Hippocampal formation (tissue), 2 donors: ENCODE results near the gene NPM3.

Experiments used
- DNase-seq, 2 donors: peaks; one replicate each; lab custom pipeline; 2025; lab: John Stamatoyannopoulos, UW

NPM3 gene

DNA sequence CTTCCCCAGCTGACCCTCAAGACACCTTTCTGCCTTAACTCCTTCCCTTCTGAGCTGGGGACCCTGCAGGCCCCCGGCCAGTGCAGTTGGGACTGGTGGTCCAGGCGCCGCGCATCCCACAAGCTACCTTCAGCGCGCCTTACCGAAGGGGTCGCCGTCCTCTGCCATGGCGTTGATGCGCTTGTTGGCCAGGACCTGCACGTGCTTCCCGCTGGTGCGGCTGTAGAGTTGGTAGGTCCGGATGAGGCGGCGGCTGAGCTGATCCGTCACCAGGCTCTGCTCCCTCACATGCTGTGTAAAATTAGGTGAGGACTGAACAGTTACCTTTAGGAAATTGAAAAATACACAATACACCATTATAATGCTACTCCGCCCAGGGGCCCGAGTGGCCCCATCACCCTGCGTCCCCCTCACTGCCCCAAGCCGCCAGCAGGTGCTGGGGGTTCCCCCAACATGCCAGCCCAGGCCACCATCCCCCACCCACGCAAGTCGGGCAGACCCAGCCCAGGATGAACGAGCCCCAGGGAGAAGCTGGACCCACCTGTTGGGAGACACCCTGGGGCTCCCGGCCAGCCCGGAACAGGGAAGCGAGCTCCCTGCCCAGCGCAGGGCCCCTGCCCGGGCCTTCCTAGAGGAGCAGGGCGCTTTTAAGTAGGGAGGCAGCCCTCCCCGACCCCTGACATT is 8.5 kb downstream of the NPM3 start:
- no peak for DNase-seq

DNA sequence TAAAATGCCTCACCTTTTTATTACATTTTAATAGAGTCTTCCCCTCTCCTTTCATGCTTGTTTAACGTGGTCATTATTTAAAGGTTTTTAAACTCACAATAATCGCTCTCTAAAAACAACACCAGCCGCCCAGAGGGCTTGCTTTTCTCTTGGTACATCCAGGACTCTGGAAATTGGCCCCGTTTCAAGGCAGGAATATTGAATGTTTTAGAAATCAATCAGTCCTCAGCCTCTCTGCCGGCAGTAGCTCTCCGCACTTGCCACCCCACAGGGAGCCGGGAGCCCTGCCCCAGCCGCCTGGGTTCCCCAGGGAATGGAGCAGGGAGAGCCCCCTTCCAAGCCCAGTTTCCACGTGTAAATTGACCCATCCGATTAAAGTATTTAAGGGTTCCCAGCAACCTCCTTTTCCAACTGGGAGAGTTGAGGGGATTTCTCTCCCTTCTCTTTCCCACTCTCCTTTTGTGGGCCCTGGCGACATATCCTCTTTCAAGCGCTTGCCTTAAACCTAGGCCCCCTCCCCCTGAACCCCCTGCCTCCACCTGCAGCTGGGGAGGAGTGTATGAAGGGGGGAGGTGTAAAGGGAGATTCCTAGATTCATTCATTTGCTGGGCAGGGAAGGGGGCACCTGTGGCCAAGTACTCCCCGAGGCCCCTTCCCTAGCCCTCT is 9.2 kb downstream of the NPM3 start:
- DNase-seq, result no peak

DNA sequence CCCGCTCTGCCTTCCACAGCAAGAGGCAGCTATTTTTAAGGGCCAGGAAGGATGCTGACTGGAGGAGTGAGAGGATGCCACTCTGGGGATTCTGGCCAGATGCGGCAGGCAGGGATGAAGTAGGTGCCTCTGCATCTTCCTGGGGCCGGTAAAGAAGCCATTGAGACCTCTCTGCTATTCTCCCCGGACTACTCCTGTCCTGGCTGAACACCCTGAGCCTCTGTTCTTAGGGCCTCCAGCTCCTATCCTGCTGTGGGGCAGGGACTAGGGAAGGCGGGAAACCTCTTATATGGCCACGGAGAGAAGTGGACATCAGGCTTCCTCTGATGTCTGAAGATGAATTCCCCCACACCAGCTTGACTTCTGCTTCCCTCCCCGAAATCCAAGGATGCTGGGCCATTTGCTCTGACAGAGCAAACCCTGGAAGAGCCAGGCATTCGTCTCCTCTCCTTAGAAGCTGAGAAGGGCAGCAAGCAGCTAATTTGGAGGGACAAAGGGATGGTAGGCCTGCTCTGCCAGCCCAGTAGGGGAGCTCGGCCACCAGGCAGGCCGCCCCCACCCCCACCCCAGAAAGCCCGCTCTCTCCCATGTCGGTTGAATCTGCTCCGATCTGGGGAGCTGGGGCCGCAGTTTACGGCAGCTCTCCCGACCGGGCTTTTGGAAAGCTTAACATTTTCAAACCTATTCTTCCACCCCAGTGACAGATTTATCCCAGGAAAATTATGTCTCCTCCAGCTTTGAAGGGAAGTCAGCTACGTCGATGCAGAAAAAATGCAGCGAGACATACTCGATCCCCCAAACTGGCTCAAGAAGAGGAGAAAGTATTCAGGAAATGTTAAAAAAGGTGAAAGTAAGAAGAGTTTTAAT is 10.1 kb downstream of the NPM3 start:
- DNase-seq, result no peak

DNA sequence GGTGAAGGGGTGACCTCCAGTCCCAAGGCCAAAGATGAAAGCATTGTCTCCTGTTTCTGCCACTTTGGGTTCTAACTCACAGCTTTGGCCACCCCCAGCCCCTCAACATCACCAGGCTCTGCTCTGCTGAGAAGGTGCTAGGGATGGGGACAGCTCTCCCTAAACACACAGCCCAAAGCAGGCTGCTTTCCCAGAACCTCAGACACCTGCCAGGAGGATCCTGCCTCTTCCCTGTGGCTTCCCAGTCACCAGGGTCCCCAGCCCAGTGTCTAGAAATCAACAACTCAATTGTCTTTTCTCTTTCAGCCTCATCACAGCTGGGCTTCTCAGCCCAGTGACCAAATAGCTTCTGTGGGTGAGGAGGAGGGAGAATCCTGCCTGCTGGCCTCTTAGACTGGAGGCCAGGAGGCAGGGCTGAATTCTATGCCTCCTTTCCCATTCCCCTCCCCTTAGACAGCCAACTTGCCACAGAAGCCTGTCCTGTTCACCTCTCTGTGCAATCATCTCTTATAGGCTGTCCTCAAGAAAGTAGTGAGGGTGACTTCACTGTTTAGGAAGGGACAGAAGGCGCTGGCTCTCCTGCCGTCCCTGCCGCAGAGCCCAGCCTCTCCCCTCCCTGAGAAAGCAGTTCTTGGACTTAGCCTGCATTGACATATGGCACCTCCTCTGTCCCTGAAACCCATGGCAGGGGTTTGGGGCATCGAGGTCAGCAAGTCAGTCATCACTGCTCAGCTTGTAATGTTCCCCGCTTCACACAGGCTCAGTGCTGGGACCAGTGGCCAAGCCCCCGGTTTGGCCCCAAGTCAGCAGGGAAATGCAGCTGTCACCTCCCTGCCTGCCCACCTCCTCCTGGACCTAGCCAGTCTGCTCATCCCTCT is 11.0 kb downstream of the NPM3 start:
- DNase-seq, result no peak

DNA sequence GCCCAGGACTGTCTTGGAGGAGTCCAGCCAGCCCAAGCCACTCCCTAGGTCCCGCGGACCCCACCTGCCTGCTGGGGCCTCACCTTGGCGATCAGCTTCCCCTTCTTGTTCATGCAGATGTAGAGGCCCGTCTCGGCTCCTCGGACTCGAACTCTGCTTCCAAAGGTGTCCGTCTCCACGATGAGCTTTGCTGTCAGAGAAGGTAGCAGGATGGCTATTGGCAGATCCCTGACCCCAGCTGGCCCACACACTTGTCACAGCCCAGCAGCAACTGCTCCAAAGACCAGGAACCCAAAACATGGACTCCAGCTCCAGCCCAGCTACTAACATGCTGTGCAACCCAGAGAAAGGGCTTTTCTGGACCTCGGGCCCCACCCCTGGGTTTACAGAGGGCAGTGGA is 11.9 kb downstream of the NPM3 start:
- DNase-seq, result no peak

DNA sequence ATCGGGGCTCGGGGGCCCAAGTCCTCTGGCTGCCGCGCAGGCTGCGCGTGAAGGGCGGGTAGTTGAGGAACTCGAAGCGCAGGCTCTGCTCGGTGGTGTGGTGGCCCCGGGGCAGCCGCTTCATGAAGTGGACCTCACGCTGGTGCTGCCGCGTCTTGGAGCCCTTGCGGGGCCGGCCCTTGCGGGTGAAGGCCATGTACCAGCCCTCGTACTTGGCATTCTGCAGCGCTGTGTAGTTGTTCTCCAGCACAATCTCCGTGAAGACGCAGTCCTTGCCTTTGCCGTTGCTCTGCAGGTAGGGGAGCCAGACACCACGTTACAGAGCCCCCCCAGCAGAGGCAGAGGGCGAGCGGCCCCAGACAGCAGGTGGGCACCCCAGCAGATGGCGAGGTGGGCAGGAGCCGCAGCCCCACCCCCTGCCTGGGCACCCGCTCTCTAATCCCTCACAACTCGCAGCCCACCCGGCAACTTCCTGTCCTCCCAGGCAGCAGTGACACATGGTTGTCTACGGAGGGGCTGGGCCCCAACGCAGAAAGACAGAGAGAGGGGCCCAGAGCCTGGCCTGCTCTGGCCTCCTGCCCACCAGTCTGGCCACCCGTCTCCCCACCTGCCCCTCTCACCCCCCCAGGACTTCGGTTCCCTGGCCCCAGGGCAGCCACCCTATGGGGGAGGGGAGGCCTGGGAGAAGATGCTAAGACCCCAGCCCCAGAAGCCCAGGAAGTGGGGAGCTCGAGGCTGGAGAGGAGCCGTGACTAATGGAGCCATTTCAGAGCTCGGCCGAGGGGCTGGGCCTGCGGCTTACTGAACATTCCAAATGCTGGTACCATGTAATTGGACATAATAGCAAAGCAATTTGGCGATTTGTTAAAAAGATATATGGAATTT is 12.7 kb downstream of the NPM3 start:
- no peak for DNase-seq

DNA sequence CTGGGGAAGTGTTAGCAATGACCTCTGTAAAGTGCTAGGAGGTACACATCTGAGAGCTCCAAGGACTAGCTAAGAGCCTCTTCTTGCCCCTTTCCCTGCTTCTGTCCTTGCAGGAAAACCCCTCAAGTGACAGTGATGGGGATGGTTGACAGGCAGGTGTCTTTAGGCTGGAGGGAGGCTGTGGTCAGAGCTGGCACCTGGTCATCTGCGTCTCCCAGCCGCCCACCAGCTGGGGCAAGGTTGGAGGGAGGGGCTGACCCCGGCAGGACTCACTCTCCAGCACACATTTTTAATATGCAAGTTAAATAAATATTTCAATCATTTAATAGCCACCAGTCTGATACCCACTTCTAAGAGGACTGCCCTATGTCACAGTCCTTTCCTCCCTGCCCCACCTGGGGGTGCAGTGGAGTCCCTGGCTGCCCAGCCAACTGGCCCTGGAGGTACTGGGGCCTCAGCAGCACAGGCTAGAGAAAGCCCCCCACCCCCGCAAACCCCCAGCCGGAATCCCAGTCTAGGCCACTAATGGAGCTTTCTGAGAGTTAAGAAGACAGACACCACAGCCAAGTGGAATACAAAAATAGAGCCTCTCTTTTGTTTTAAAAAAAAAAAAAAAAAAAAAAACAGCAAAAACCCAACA is 13.6 kb downstream of the NPM3 start:
- no peak for DNase-seq

DNA sequence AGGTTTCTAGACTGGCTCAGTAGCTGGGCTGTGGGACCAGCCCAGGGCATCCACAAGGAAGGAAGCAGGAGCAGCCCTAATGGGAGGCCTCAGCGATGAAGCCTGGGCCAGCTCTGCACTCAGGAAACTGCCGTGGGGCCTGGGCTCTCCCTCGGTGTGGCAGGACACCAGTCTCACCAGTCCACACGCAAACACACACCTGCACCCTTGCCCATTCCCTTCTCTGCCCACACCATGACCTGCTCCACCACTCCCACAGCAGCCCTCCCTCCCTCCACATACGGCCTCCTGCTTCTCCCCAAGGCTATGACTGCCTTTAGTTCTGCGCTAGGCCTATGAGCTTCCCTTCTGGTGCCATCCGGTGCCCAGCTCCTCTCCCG is 14.5 kb downstream of the NPM3 start:
- DNase-seq, result no peak

DNA sequence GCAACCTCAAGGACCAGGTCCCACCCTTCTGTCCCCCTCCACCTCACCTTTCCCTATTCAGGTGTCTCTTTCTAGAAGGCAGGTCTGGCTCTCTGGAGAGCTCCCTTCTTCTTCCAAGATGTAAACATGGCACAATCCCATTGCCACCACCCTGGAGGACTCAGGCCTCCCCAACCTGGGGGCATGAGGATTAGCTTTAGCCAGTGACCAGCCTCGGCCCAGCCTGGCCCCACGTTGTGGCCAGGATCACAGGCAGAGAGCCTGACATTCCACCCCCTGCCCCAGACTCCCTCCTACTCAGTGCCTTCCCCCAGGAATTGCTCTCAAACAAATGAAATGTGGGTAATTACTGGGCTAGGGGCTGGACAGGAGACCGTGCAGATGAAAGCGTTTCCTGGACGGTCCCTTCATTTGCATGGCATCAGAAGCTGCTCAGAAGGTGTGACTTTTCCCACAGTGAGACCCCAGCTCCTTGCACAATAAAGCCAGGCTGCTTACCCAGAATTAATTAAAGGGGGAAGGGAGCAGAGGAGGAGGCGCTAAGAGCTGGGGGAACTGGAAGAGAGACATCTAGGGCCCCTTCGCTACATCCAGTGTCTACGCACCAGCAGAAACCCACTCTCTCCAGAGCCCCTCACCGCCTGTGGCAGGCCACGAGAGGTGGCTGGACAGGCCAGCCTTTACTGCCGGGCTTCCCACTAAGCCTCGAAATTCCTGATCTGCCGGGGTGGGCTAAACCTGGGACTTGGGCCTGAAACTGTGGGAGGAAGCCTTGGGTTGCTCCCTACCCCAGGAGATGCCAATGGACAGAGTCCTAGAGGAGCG is 15.1 kb downstream of the NPM3 start:
- no peak for DNase-seq

DNA sequence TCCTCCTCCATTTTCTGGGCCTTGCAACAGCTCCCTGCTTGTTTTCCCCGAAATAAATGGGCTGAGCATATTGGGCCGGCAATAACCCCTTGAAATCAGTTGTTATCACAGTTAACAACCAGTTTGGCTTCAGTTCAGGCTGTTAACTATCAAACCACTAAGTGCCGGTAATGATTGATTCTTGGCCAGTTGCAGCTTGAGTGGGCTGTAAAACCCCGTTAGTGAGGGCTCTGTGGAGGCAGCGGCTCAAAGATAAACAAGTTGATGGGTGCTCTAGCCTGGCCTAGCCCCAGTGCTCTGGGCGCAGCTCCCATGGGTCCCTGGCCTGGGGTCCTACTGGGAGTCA is 15.7 kb downstream of the NPM3 start:
- no peak for DNase-seq

DNA sequence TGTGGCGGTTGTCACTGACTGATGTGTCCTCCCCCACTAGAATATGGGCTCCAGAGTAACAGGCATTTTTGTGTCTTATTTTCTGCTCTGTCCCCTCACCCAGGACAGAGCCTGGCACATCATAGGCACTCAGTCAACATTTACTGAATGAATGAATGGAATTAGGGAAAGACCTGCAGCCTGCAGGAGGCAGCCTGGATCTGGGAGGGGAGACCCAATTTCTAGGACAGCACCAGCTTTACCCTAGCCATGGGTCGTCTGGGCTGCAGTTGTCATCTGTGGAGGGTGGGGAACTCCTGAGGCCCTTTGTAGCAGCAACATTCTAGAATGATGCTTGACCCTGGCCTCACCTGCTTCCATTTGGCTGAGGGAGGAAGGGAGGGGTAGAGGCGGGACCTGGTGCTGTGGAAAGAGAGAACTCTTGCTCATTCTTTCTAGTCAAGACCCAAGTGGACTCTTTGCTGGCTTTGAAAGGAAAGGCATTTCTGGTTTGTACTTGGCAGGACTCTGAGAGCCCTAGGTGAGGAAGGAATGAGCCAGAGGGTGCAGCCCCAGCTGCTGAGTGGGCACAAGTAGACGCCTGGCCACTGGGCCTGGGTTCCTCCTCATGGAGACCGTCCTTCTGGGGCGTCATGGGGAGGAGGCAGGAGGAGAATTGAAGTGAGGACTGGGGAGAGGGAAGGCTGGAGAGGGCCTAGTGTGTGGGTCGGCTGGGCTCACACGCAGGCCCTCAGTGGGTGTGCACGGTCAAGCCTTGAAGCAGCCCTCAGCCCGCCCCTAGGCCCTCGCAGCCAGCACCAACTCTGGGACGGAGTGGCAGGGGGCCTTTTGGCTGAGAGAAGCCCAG is 16.3 kb downstream of the NPM3 start:
- no peak for DNase-seq

DNA sequence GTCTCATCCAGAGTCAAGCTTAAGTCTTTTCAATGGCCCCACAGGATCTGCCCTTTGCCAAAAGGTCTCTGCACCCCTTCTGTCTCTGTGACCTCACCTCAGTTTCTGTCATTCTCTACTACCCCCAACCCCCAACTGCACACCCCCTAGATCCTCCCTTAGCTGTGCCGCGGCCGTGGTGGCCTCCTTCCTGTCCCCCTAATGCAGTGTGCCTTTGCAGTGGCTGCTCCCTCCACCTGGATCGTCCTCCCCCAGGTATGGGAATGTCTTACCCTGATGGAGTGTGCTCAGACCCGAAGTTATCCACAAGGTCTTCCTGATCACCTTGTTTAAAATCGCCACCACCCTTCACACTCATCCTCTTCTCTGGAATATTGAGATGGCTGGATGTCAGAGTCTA is 16.9 kb downstream of the NPM3 start:
- no peak for DNase-seq

DNA sequence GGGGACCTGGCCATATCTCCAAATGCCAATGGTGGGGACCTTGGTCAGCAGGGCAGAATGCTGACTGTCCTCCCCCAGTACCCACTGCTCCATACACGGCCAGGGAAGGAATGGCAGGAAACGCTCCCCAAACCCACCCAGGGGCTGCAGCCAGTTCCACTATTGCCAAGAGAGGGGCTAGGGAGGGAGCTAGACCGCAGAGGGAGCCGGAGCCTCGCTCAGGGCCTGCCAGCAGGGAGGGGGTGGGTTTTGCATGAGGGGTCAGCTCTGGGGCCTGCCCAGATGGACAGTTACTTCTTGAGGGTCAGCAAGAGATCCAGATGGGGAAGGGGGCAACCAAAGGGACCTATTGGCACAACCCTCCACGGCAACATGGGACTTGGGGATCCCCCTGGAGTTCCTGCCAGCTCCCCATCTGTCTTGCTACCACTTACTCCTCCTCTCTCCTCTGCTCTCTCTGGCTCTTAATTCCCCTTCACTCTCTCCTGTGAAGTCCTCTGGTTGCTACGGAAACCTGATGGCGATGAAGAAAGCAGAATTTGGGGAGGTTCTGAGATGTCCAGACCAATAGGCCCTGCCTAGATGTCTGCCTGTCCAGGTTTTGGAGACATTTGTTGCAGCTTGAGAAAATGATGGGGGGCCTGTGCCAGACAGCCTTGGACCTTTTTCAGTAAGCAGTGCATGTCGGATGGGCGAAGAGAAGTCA is 20.0 kb downstream of the NPM3 start:
- DNase-seq, result no peak

DNA sequence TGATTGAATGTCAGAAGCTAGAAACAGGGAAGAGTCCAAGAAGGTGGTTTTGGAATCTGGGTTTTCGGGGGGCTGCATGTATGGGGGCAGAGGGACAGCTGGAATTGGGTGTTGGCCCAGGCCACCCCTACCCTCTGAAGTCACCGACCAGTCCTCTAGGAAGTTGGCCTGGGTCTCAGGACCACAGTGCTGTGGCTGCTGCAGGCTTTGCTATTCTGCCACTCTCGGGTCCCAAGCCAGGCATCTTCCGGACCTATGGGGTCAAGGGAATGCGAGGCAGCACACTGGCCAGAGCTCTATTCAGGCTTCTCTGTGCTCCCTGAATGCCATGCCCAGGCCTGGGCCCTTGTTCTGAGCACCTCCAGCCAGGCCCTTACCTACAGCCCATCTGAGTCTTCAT is 20.5 kb downstream of the NPM3 start:
- DNase-seq, result no peak

DNA sequence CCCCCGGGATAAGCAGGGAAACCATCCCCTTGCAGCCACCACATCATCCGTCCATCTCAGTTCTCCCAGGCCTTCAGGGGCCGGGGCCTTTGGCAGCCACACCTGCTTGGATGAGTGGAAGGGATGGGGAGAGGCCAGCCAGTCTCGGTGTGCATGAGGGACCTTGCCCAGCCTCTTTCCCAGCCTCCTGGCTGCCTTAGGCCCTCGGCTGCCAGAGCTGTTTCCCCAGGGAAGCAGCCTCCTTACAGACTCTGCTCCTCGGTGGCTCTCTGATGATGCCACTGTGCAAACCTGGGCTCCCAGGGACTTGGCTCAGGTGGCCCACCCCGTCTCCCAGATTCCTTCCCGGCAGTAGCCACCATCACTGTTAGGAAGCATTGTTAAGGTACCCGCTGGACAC is 22.0 kb downstream of the NPM3 start:
- DNase-seq, result no peak

DNA sequence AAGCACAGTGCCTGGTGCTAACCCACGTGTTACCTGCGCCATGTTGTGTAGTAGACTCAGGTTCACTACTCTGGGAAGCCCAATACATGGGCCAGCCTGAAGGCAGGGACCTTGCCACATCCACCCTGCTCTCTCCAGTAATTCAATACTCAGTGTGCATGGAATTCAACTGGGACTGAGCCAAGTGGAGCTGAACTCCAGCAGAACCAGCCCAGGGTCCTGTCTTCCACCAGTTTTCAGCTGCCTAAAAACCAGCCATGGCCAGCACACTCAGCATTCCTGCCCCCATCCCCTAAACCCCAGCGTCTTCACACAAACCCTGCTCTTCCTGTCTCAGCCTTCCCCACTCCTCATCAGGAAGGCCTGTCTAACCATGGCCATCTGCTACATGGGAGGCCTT is 22.7 kb downstream of the NPM3 start:
- DNase-seq, result no peak

DNA sequence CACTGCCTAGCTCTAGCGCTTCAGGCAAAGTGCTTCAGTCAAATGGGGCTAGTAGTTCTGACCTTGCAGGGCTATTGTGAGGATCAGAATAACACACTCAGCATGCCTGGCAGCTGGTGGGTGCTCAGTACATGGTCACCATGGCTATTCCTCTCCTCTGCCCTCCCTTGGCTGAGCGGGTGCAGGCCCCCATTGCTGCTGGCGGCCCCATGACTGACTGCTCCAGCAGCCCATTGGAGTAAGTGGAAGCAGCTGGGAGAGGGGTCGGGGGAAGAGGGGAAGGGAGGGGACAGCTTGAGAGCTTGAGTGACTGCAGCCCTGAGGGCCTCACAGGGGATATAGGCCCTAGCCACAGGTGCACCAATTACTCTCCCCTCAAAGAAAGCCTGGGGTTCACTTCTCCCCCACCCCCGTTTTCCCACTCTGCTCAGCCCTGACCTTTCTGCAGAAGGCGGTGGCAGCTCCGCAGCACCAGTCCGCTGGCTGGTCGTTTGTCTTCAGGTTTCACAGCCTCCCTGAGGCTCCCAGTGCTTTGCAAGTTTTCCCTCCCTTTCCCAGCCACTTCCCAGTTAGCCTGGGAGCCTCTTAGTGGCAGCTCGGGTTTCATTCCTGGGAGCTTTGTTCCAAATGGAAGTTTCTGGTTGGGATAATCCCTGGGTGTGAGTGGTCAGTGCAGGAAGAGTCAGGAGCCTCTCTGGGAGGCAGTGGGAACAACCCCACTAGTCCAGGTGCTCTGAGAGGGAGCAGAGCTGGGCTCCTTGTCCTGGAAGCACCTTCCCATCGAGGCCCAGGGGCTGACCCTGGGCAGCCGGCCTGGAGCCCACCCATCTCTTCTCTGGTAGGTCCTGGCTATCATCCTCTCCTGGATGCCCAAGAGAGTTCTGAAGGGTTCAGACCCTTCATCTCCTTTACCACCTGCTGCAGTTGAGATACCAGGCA is 23.7 kb downstream of the NPM3 start:
- no peak for DNase-seq
